ENCODE results near the gene TPTE2.
"Not testable (repeated sequence)": the region's sequence is repeated elsewhere in the genome, so short reads cannot be mapped to it uniquely, and the experiment has no call there.

Gene TPTE2

GRCh38 chr13:19561585-19561984, 253 bp upstream of the TPTE2 start:
- in situ Hi-C loops (cut with HindIII; ENCODE audit: low pct_ligation_motif_present, low sequenced_read_pairs) = no loop called here

GRCh38 chr13:19560672-19561071, 660 bp downstream of the TPTE2 start:
- DNase-seq; H3K27me3 ChIP-seq (replicated peaks); H3K27ac ChIP-seq; H3K36me3 ChIP-seq (replicated peaks); in situ Hi-C loops (cut with HindIII; ENCODE audit: low pct_ligation_motif_present, low sequenced_read_pairs); H3K4me3 ChIP-seq (ENCODE audit: low read depth, low read length): not testable (repeated sequence)

More at GRCh38 chr13:19561585-19561984, 253 bp upstream of the TPTE2 start:
- Histone ChIP-seq H3K36me3 (replicated peaks) (no peaks in the 10 kb centered on the region), H3K27me3 (replicated peaks) (no peaks in the 10 kb centered on the region), H3K4me3 (ENCODE audit: low read depth, low read length) (no peak overlapping the region), H3K27ac (no peak overlapping the region)
- TF ChIP-seq CTCF (IDR thresholded peaks at IDR 0.05; ENCODE audit: low read depth, low read length, missing control alignments) = no peak
- no peak for DNase-seq

- H3K27me3 ChIP-seq (replicated peaks); in situ Hi-C loops (cut with HindIII; ENCODE audit: low pct_ligation_motif_present, low sequenced_read_pairs); DNase-seq: not testable (repeated sequence)
Measured at GRCh38 chr13:19559739-19560138, 1.6 kb downstream of the TPTE2 start.

GRCh38 chr13:19557287-19557686, 4.0 kb downstream of the TPTE2 start:
- H3K27me3 ChIP-seq (replicated peaks); H3K27ac ChIP-seq; H3K36me3 ChIP-seq (replicated peaks); in situ Hi-C loops (cut with HindIII; ENCODE audit: low pct_ligation_motif_present, low sequenced_read_pairs); DNase-seq; H3K4me3 ChIP-seq (ENCODE audit: low read depth, low read length): not testable (repeated sequence)

More at GRCh38 chr13:19559739-19560138, 1.6 kb downstream of the TPTE2 start:
- H3K36me3 ChIP-seq (replicated peaks); H3K4me3 ChIP-seq (ENCODE audit: low read depth, low read length); H3K27ac ChIP-seq: not testable (repeated sequence)

GRCh38 chr13:19549245-19549644, 12.1 kb downstream of the TPTE2 start:
- H3K27me3 ChIP-seq (replicated peaks); H3K4me3 ChIP-seq (ENCODE audit: low read depth, low read length); H3K27ac ChIP-seq; H3K36me3 ChIP-seq (replicated peaks); in situ Hi-C loops (cut with HindIII; ENCODE audit: low pct_ligation_motif_present, low sequenced_read_pairs): not testable (repeated sequence)
- DNase-seq = peak; percentile 6

- H3K4me3 ChIP-seq (ENCODE audit: low read depth, low read length); H3K36me3 ChIP-seq (replicated peaks); H3K27me3 ChIP-seq (replicated peaks); H3K27ac ChIP-seq; in situ Hi-C loops (cut with HindIII; ENCODE audit: low pct_ligation_motif_present, low sequenced_read_pairs); DNase-seq: not testable (repeated sequence)
Measured at GRCh38 chr13:19525634-19526033, 35.7 kb downstream of the TPTE2 start.

GRCh38 chr13:19519049-19519448, 42.3 kb downstream of the TPTE2 start:
- in situ Hi-C loops (cut with HindIII; ENCODE audit: low pct_ligation_motif_present, low sequenced_read_pairs) = no loop called here
- no peak for TF ChIP-seq CTCF (IDR thresholded peaks at IDR 0.05; ENCODE audit: low read depth, low read length, missing control alignments)
- H3K36me3 ChIP-seq (replicated peaks) = no peaks in the 10 kb centered on the region
- H3K27me3 ChIP-seq (replicated peaks) = no peaks in the 10 kb centered on the region
- no peak overlapping the region for H3K27ac ChIP-seq
- no peak overlapping the region for H3K4me3 ChIP-seq (ENCODE audit: low read depth, low read length)
- DNase-seq = no peak

GRCh38 chr13:19507623-19508022, 53.7 kb downstream of the TPTE2 start:
- H3K4me3 ChIP-seq (ENCODE audit: low read depth, low read length); H3K27me3 ChIP-seq (replicated peaks); DNase-seq; H3K36me3 ChIP-seq (replicated peaks); in situ Hi-C loops (cut with HindIII; ENCODE audit: low pct_ligation_motif_present, low sequenced_read_pairs); H3K27ac ChIP-seq: not testable (repeated sequence)

- H3K4me3 ChIP-seq (ENCODE audit: low read depth, low read length); H3K27ac ChIP-seq; DNase-seq; in situ Hi-C loops (cut with HindIII; ENCODE audit: low pct_ligation_motif_present, low sequenced_read_pairs); H3K36me3 ChIP-seq (replicated peaks); H3K27me3 ChIP-seq (replicated peaks): not testable (repeated sequence)
Measured at GRCh38 chr13:19460126-19460525, 101.2 kb downstream of the TPTE2 start.

- H3K27ac ChIP-seq; in situ Hi-C loops (cut with HindIII; ENCODE audit: low pct_ligation_motif_present, low sequenced_read_pairs); H3K4me3 ChIP-seq (ENCODE audit: low read depth, low read length); H3K36me3 ChIP-seq (replicated peaks); DNase-seq; H3K27me3 ChIP-seq (replicated peaks): not testable (repeated sequence)
Measured at GRCh38 chr13:19439056-19439686, 122.2 kb downstream of the TPTE2 start.

GRCh38 chr13:19437780-19438179, 123.6 kb downstream of the TPTE2 start:
- H3K27ac ChIP-seq; H3K4me3 ChIP-seq (ENCODE audit: low read depth, low read length); H3K27me3 ChIP-seq (replicated peaks); in situ Hi-C loops (cut with HindIII; ENCODE audit: low pct_ligation_motif_present, low sequenced_read_pairs); DNase-seq; H3K36me3 ChIP-seq (replicated peaks): not testable (repeated sequence)

- H3K4me3 ChIP-seq (ENCODE audit: low read depth, low read length); DNase-seq; in situ Hi-C loops (cut with HindIII; ENCODE audit: low pct_ligation_motif_present, low sequenced_read_pairs); H3K27ac ChIP-seq; H3K27me3 ChIP-seq (replicated peaks); H3K36me3 ChIP-seq (replicated peaks): not testable (repeated sequence)
Measured at GRCh38 chr13:19422236-19422635, 139.1 kb downstream of the TPTE2 start.

GRCh38 chr13:19412494-19412893, 148.8 kb downstream of the TPTE2 start:
- H3K27me3 ChIP-seq (replicated peaks); H3K36me3 ChIP-seq (replicated peaks); H3K4me3 ChIP-seq (ENCODE audit: low read depth, low read length); DNase-seq; H3K27ac ChIP-seq; in situ Hi-C loops (cut with HindIII; ENCODE audit: low pct_ligation_motif_present, low sequenced_read_pairs): not testable (repeated sequence)

Measured in brain microvascular endothelial cell (primary cell).